Embryonic facial prominence (tissue), 1 donor: ENCODE measurements around the gene NRXN3.

Experiments used
- DNase-seq: peaks from one replicate; pipeline ENCODE4 v3.0.0-alpha.2; 2016; ENCODE audit errors: extremely low spot score

Gene NRXN3

GRCh38 chr14:78798757-78799156 is 628.6 kb downstream of the NRXN3 start:
- no peak for DNase-seq

GRCh38 chr14:78805570-78805969 is 635.4 kb downstream of the NRXN3 start:
- no peak for DNase-seq

- DNase-seq, result no peak
Measured at GRCh38 chr14:78823035-78823434, 652.9 kb downstream of the NRXN3 start.

GRCh38 chr14:78823516-78823915 is 653.3 kb downstream of the NRXN3 start:
- DNase-seq, result no peak

DNA sequence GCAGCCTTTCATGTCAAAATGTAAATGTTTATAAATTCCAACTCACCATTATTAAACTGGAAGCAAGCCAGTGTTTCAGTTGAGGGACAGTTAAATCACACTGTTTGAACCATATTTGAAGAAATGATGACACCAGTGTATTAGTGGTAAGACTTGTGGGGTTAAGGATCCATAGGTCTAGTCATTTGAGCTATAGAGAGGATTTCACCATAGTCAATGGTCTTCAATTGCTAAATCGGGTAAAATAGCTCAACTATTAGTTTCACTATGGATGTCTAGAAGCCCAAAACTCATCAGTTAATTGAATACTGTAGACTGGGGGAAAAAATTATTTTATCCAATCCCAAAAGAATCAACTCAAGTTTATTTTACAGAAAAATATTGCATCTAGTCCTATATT is 659.1 kb downstream of the NRXN3 start:
- DNase-seq, result no peak

- no peak for DNase-seq
Measured at GRCh38 chr14:78834766-78835451, 664.7 kb downstream of the NRXN3 start.

DNA sequence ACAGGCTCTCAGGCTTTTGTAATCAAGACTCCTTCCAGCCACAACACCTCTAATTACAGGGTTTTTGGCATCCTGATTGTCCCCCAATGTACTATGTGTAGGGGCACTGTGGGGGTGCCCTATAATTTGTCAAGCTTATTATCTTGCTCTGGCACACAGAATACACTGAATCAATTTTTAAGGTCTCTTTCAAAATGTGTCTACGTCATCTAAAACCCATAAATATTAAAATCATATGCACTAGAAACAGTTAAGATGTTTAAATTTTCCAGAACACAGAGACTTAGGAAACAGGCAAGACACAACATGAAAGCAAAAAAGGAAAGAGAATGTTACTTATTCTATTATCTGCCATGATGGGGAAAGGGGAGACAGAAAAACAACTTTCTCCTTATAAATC is 665.7 kb downstream of the NRXN3 start:
- no peak for DNase-seq

GRCh38 chr14:78836777-78837176 is 666.6 kb downstream of the NRXN3 start:
- DNase-seq, result no peak

- DNase-seq, result no peak
Measured at GRCh38 chr14:78838959-78839358, 668.8 kb downstream of the NRXN3 start.

- DNase-seq, result no peak
Measured at GRCh38 chr14:78840898-78841297, 670.7 kb downstream of the NRXN3 start.

- DNase-seq, result no peak
Measured at GRCh38 chr14:78847801-78848200, 677.6 kb downstream of the NRXN3 start.

DNA sequence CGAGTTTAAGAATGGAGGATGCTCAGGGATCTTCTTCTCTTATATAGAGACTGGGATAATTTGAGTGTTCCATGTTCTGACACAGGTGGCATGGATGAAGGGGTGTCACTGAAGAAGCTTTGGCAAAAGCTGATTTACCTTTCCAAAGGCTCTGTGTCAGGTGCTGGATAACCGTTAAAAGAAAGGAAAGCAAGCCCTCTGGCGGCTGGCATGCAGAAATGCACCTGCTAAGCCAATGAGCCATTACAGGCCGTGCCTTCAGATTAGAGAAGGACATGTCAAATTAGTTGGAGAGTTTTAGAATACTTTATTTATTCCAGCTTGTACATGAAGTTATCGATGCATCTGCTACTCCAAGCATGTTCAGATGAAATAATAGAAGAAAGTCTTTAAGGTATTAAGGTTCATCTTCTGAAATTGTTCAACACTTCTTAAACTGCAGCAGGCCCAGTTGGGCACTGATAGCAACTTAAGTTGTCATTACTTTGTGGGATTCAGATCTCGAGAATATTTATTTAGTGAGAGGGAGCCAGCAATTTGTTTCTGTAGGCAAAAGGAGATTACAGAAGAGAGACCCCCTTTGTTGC is 678.2 kb downstream of the NRXN3 start:
- DNase-seq, result no peak

DNA sequence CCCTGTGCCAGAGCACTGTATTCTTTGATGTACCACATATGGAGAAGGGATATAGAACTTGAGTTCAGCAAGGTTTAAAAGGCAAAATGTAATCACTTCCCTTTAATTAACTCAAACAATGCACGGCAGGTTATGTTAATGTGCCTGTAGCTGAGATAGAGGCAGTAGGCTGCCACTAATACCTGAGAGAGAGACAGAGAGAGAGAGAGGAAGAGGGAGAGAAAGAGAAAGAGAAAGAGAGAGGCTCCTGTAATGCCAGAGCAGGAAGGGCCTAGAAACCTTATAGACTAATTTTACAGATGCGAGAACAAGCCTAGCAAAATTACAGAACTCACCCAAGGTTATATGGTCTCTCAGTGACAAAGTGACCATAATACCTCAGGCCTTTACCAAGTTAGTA is 679.8 kb downstream of the NRXN3 start:
- DNase-seq, result no peak

GRCh38 chr14:78851189-78851588 is 681.0 kb downstream of the NRXN3 start:
- DNase-seq, result no peak

GRCh38 chr14:78852040-78852439 is 681.9 kb downstream of the NRXN3 start:
- no peak for DNase-seq

GRCh38 chr14:78857974-78858373 is 687.8 kb downstream of the NRXN3 start:
- DNase-seq, result no peak

GRCh38 chr14:78863143-78863542 is 693.0 kb downstream of the NRXN3 start:
- no peak for DNase-seq

DNA sequence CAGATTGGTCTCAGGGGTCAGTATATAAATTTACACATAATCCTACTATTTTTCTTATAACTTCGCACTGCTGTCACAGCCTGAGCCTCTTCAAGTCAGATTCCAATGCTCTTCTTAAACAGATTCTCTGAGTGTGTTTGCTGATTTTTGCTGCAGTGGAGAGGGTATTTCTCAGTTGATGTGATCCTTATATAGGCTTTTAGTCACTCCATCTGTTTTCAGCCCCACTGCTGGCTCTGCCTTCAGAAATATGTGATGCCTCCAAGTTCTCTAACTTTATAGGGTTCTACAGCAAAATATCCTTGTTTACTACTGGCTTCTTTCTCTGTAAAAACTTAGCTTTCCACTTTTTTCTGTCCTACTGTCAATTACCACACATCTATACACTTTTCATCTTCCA is 702.7 kb downstream of the NRXN3 start:
- no peak for DNase-seq

GRCh38 chr14:78873581-78873980 is 703.4 kb downstream of the NRXN3 start:
- no peak for DNase-seq

DNA sequence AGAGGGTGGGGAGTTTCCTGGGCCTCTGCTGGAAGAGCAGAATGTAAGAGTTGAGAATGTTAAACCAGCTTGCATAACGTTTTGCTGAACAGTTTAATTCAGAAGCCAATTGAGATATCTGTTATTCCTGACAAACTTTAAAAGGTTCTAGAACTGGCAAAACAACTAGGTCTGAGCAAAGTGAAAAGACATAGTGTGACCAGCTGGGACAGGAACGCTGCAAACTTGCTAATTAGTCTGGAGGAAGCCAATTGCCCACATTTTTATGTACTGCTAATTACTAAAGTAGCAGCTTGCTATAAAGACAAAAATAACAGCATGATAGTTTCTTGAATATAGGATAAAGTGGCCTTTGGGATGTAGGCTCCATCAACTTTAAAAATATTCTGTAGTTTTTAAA is 704.9 kb downstream of the NRXN3 start:
- no peak for DNase-seq

GRCh38 chr14:78885884-78886283 is 715.7 kb downstream of the NRXN3 start:
- DNase-seq, result no peak

DNA sequence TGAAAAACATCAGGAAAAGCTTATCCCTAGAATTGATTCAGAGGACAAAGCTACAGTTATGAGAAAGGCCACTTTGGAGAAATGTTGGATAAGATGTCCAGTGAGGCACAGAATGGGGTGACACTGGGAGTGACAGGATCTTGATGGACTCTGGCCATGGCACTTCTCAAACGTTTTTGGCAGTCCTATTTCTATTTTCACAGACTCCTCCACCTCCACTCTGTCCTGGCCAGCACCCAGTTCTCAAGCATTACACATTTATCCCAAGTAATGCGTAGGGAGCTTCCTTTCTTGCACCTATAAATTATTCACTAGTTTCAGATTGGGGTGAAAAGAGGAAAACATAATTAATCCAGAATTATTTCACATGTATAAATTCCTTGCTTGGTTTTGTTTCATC is 727.3 kb downstream of the NRXN3 start:
- DNase-seq, result no peak

- DNase-seq, result no peak
Measured at GRCh38 chr14:78902010-78902623, 731.9 kb downstream of the NRXN3 start.
